Jurkat, Clone E6-1 (cell line): ENCODE measurements around the gene TAS2R14.

ENCODE experiments used
- DNase-seq: peaks from one replicate; pipeline ENCODE4 v3.0.0-alpha.2; 2011; ENCODE audit warnings: low read depth, low spot score
- H3K4me3 ChIP-seq: 2 replicates; pipeline ENCODE4 v1.5.1; 2011; ENCODE audit warnings: mild to moderate bottlenecking, low read length, control low read depth, moderate library complexity

The TAS2R14 gene

DNA sequence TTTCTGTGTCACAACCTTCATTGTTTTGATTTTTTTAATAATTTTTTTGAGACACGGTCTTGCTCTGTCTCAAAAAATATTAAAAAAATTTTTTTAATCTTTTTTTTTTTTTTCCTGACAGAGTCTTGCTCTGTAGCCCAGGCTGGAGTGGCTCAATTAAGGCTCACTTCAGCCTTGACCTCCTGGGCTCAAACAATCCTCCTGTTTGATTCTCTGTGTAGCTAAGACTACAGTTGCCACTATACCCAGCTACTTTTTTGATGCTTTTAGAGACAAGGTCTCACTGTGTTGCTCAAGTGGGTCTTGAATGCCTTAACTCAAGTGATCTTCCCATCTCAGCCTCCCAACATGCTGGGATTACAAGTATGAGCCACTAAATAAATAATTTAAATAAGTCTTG lies 19.3 kb downstream of the TAS2R14 start:
- no peak overlapping the region for H3K4me3 ChIP-seq
- no peak for DNase-seq

DNA sequence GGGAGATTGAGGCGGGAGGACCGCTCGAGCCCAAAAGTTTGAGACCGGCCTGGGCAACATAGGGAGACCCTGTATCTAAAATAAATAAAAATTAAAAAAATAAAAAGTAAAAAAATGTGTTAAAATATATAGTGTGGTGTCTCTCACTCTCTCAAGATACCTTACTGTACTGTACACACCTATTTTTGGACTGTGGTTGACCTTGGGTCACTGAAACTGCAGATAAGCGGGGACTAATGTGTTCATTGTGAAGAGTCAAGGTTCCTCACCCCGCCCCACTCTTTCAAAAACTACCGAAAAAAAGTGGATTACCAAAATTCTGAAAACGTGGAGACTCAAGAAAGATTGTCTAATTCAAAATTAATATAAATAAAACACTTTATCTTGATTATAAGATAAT lies 28.7 kb downstream of the TAS2R14 start:
- DNase-seq, result no peak
- no peak overlapping the region for H3K4me3 ChIP-seq

DNA sequence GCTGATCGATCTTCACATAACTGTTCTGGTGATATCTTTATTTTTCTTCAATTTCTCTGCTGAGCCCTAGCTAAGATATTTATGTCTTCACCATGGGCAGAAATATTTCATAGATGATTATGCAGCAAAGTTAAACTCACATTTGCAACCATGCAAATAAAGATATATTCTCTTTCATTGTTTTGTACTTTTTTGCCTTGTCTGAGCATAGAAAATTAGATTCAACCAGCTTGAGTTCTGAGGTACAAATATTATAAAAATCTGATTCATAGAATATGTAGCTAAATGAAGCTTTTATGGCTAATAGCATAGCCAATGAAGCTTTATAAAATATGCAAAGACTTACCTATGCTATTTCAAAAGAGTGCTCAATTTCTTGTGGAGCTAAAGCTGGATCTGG lies 29.6 kb downstream of the TAS2R14 start, which contains the start of gene TAS2R13:
Gene TAS2R13, minus strand, starts transcription at position 101 of the 400 bp plus-strand sequence. CDS start 264 bp downstream, outside the sequence.
- DNase-seq, result no peak
- H3K4me3 ChIP-seq, result no peak within 1 kb of the TSS

DNA sequence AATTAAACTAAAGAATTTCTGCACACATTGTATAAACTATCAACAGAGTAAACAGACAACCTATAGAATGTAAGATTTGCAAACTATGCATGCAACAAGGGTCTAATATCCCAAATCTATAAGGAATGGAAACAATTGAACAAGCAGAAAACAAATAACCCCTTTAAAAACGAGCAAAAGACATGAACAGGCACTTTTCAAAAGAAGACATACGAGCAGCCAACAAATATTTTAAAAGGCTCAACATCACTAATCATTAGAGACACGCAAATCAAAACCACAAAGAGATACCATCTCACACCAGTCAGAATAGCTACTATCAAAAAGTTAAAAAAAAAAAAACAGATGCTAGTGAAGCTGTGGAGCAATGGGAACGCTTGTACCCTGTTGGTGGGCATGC lies 34.4 kb downstream of the TAS2R14 start:
- DNase-seq, result no peak
- H3K4me3 ChIP-seq, result no peak overlapping the region

DNA sequence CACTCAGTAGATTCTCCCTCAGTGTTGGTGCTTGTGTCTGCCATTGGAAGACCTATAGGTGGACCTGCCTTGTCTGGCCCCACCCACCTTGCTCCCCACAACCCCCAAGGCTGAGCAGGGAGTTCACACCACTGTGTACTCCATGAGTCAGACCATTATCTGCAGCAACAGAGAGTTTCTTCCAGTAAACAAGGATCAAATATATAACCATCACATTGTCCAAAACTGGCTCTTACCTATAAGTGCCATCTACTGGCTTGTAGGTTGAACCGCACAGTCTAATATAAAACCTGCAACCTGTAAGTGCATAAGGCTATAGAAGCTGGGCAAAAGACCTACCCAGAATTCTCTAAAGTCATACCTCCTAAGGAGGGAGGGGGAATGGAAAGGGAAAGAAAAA lies 37.6 kb downstream of the TAS2R14 start:
- no peak overlapping the region for H3K4me3 ChIP-seq
- no peak for DNase-seq

DNA sequence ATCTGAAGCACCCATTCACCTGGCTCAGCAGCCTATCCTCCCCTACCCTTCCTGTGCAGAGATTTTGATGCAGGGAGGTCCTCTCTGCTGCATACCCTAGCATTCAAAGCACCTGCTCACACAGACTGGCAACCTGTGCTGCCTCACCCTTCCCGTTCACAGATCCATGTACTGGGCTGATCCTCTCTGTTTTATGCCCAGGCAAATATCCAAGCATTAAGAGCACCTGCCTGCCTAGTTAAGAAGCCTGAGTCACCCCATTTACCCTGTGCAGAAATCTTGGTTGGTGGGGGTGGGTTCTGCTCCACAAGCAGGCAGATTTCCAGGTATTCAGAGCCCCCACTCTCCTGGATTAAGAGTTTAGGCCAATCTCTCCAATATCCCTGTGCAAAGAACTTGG lies 38.1 kb downstream of the TAS2R14 start:
- no peak for DNase-seq
- no peak overlapping the region for H3K4me3 ChIP-seq

DNA sequence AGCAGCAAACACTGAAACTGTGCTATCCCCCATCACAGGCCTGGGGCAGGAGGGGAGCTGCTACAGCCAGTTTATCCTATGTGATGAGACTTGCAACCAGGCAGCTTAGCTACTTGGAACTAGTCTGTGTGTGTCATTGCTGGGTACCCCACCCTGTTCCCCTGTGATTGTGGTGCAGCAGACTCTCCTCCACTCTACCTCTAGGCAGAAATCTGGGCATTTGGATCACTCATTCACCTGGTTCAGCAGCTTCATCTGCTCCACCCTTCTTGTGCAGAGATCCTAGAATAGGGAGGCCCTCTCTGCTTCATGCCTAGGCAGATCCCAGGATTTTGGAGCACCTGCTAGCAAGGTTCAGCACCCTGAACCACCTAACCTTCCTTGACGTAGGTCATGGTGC lies 38.5 kb downstream of the TAS2R14 start:
- DNase-seq, result no peak
- H3K4me3 ChIP-seq, result no peak overlapping the region

DNA sequence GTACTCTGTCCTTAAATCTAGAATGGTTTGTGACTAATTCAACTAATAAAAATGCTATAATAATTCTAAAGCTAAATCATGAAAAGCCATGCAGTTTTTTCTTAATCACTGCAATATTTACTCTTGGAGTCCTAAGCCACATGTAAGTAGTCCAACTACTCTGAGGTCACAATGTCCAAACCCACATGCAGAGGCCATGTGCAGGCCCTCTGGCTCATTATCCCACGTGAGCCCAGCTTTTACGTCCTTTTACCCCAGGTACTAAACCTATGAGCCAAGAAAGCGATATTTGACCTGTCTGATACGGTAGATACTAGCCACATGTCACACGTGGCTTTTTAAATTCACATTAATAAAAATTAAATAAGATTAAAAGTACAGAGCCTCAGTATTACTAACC lies 42.2 kb downstream of the TAS2R14 start:
- H3K4me3 ChIP-seq, result no peak overlapping the region
- DNase-seq, result no peak

DNA sequence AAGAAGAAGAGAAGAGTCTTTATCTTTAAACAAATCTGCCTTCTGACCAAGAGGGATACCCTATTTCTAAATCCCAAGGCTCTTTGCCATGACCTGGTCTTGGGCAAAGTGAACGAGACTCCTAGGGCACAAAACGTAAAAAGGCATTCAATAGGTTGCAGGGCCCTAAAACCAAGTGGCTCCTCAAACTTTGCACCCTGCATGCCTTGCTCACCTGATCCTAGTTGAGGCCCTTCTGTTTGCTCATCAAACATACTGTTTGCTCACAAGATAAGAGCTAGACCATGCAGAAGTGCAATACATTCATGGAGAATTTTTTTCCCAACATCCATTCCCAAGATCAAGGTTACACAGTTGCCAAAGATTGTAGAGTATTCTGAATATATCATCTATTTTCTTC lies 47.1 kb downstream of the TAS2R14 start:
- no peak for DNase-seq
- H3K4me3 ChIP-seq, result no peak overlapping the region

DNA sequence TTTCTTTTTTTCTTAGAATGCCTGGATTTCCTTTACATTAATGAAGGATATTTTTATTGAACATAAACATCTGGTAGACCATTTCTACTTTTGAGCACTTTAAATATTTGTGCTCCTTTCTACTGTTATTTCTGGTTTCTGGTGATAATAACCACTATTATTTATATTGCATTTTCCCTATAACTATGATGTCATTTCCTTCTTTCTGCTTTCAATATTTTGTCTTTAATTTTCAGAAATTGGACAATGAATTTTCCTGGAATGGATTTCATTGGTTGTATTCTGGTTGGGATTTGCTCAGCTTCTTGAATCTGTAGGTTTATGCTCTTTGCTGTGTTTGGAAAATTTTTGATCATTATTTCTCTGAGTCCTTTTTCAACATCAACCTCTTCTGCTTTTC lies 49.8 kb downstream of the TAS2R14 start:
- DNase-seq, result no peak
- H3K4me3 ChIP-seq, result no peak overlapping the region
